Tibial nerve (tissue), 4 donors: ENCODE measurements around the gene TRDMT1. TPM values are rescaled to one million over a fixed set of nuclear protein-coding genes. Genes with fewer than 3 reads are reported as not detected.
A peak's percentile ranks its signal among the peaks of the same experiment; 100 is the strongest.

Source experiments
- DNase-seq, 2 donors: peaks; one replicate each; pipeline ENCODE4 v3.0.0-alpha.2; 2019; ENCODE audit warnings: low spot score in 2 of 2
- H3K27ac ChIP-seq, 4 donors: fragments of 200-600 bp; sonication (generic) in 3 of 4; one replicate each; pipeline ENCODE4 v1.5.1; 2017 to 2019; ENCODE audit warnings: mild to moderate bottlenecking in 1 of 4
- H3K27me3 ChIP-seq, 2 donors: fragments of 200-600 bp; sonication (generic) in 1 of 2; one replicate each; pipeline versions ENCODE4 v1.5.1 to v1.6.0; 2017 to 2019
- H3K36me3 ChIP-seq, 3 donors: fragments of 200-600 bp; sonication (generic); one replicate each; pipeline ENCODE4 v1.5.1; 2018 to 2019
- H3K4me1 ChIP-seq, 4 donors: fragments of 200-600 bp; sonication (generic) in 3 of 4; one replicate each; pipeline ENCODE4 v1.5.1; 2017 to 2019
- H3K4me3 ChIP-seq, 4 donors: fragments of 200-600 bp; sonication (generic) in 3 of 4; one replicate each; pipeline ENCODE4 v1.5.1; 2017 to 2019; ENCODE audit warnings: mild to moderate bottlenecking in 1 of 4, moderate library complexity in 1 of 4
- H3K9me3 ChIP-seq, 4 donors: fragments of 200-600 bp; sonication (generic) in 3 of 4; one replicate each; pipeline ENCODE4 v1.5.1; 2017 to 2019
- CTCF ChIP-seq, 5 experiments: fragments of 200-600 bp in 3 of 5; fragments of 450-650 bp in 2 of 5; sonication (generic) in 3 of 5; IDR thresholded peaks; one replicate each; pipeline ENCODE4 v1.5.1; 2016 to 2019; ENCODE audit warnings: antibody characterized with exemption in 5 of 5, mild to moderate bottlenecking in 3 of 5, moderate library complexity in 2 of 5
- EP300 ChIP-seq, 2 donors: sonication (generic); formaldehyde crosslinking; IDR thresholded peaks; one replicate each; pipeline ENCODE4 v1.6.1; 2017; ENCODE audit warnings: antibody characterized with exemption in 2 of 2, mild to moderate bottlenecking in 1 of 2
- POLR2A ChIP-seq, 2 donors: fragments of 450-650 bp; IDR thresholded peaks; one replicate each; pipeline ENCODE4 v1.6.1; 2017; ENCODE audit warnings: antibody characterized with exemption in 2 of 2, mild to moderate bottlenecking in 2 of 2, moderate library complexity in 2 of 2
- WGBS, 2 donors: methylation state at CpG; one replicate each; pipeline ENCODE4 v1.1.5; 2018; 5-methylcytosine and 5-hydroxymethylcytosine counted together
- total RNA-seq, 4 donors: library from RNA; depleted of rRNA; stranded (reverse); fragments of >200 nt; gene quantifications; one replicate each; pipeline ENCODE4 v1.1.0, GENCODE V29; 2016

Gene TRDMT1
- total RNA-seq, 4 donors from 2014 or later, result 12.9 to 17.5 (median 16.0) TPM

DNA sequence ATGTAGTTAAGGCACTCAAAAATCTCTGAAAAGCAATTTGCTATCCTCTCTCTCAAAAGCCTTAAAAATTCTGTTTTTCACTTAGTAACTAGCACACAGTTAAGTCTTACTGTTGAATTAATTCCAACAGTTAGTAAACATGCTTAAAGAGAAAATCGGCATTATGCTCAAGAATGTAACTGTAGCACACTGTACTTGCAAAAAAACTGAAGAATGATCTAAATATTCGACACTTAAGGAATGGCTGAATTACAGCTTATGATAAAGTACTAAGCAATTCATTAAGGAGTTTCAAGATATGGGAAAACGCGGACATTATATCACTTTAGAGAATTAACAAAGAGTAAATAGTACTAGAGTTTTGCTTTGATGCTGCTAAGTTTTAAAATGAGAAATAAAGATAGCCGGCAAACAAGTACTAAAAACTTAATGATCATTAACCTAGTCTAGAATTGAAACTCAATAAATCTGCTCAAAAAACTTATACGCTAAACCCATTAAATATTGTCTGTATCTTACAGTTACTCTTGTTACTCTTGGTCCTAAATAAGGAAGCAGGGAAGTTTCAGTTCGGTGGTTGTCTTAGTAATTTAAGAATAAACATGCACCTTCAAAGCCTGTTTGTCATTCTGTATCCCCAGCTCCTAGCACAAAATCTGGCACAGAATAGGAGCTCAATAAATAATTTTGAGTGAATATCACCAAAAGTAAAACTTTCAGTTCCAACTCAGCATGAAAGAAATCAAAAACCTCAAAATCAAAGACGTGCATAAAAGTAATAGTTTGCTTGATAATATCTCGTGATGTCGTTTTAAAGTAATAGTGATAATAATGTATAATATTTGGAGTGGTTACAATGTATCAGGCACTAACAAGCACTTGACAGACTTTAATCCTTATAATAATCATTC is 1.2 kb downstream of the TRDMT1 start:
- H3K36me3 ChIP-seq, result no peaks in the 10 kb centered on the region
- no peaks in the 10 kb centered on the region for H3K27me3 ChIP-seq
- H3K4me1 ChIP-seq, result peaks cover 0 to 27% (median 6%) of the 10 kb centered on the region in 4 donors
- TF ChIP-seq CTCF (IDR thresholded peaks at IDR 0.05) (no peak), POLR2A (IDR thresholded peaks at IDR 0.05) (no peak), EP300 (IDR thresholded peaks at IDR 0.05) (no peak)
- peak overlapping the region; percentile 54 to 71 (median 62) for H3K4me3 ChIP-seq
- no peaks in the 10 kb centered on the region for H3K9me3 ChIP-seq
- WGBS, 2 donors, result 1 to 3% methylated on average over 10 of the region's 10 CpGs
- H3K27ac ChIP-seq, result peak overlapping the region; percentile 88 to 97 (median 97)
- no peak for DNase-seq

DNA sequence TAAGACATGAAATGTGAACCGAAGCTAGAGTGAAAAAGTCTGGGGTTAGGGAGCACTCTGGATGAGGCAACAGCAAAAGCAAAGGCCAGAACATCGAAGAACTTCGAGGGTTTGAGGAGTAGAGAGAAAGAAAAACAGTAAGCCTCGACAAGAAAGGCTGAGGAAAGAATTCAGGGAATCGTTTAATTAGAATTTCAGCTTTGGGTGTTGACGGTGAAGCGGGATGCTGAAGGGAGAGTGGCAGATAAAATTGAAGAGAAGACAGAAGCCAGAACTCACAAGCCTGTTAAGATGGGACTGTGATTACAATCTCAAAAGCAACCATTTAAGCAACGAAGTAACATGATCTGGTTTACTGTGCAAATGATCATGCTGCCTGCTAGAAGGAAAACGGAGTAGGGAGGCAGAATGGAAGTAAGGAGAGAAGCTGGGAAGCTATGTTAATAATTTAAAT is 2.1 kb downstream of the TRDMT1 start:
- H3K4me3 ChIP-seq, result peak overlapping the region; percentile 12 to 71 (median 62)

GRCh38 chr10:17196573-17196972 is 4.9 kb downstream of the TRDMT1 start:
- no peak overlapping the region for H3K4me3 ChIP-seq
- H3K36me3 ChIP-seq, result no peaks in the 10 kb centered on the region
- TF ChIP-seq EP300 (IDR thresholded peaks at IDR 0.05), result no peak
- TF ChIP-seq POLR2A (IDR thresholded peaks at IDR 0.05), result no peak
- no peak for TF ChIP-seq CTCF (IDR thresholded peaks at IDR 0.05)
- no peaks in the 10 kb centered on the region for H3K9me3 ChIP-seq
- H3K27ac ChIP-seq, result peak overlapping the region in 3 of 4 donors; percentile 11 to 97 (median 97)
- no peaks in the 10 kb centered on the region for H3K27me3 ChIP-seq
- peaks cover 0 to 20% (median 3%) of the 10 kb centered on the region in 4 donors for H3K4me1 ChIP-seq
- WGBS, 2 donors, result 49 to 61% methylated on average over 3 of the region's 3 CpGs
- DNase-seq, result no peak

More for the DNA sequence above, 2.1 kb downstream of the TRDMT1 start:
- Histone ChIP-seq H3K27me3 (no peaks in the 10 kb centered on the region), H3K9me3 (no peaks in the 10 kb centered on the region), H3K4me1 (peaks cover 0 to 27% (median 6%) of the 10 kb centered on the region in 4 donors), H3K36me3 (no peaks in the 10 kb centered on the region), H3K27ac (peak overlapping the region; percentile 88 to 97 (median 97))
- no peak for DNase-seq
- 9 to 11% methylated on average over 9 of the region's 9 CpGs for WGBS, 2 donors
- TF ChIP-seq CTCF (IDR thresholded peaks at IDR 0.05) (no peak), POLR2A (IDR thresholded peaks at IDR 0.05) (peak in 1 of 2 donors; percentile 20), EP300 (IDR thresholded peaks at IDR 0.05) (peak in 1 of 2 donors; percentile 78)

DNA sequence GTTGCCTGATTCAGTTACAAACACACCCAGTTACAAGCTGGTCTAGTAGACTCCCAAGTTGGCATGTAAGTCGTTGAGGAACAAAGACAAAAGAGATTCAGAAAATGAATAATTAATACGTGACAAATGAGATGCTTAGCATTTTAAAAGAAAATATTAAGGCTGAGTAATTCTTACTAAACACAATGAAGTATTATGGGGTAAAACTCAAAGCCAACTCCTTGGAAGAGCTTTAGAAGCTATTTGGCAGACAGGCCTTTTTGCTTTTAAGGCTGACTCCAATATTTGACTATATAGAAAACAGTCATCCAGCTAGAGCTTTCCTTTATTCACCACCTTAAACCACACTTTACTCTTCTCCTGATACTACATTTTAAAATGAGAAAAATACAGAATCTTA is 5.4 kb downstream of the TRDMT1 start:
- peaks cover 0 to 19% (median 3%) of the 10 kb centered on the region in 4 donors for H3K4me1 ChIP-seq
- TF ChIP-seq CTCF (IDR thresholded peaks at IDR 0.05) (no peak), POLR2A (IDR thresholded peaks at IDR 0.05) (no peak), EP300 (IDR thresholded peaks at IDR 0.05) (no peak)
- no peaks in the 10 kb centered on the region for H3K9me3 ChIP-seq
- no peaks in the 10 kb centered on the region for H3K27me3 ChIP-seq
- no peak for DNase-seq
- H3K4me3 ChIP-seq, result no peak overlapping the region
- peak overlapping the region in 3 of 4 donors; percentile 11 to 97 (median 97) for H3K27ac ChIP-seq
- no peaks in the 10 kb centered on the region for H3K36me3 ChIP-seq
- WGBS, 2 donors, result 16 to 22% methylated on average over 2 of the region's 2 CpGs

DNA sequence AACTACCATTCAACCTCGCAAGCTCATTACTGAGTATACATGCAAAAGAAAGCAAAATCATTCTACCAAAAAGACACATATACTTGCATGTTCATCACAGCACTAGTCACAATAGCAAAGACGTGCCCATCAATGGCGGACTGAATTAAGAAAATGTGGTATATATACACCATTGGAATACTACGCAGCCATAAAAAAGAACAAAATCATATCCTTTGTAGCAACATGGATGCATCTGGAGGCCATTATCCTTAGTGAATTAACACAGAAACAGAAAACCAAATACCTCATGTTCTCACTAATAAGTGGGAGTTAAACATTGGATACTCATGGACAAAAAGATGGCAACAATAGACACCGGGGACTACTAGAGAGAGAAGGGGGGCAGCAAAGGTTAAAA is 6.4 kb downstream of the TRDMT1 start:
- Histone ChIP-seq H3K27me3 (no peaks in the 10 kb centered on the region), H3K27ac (peak overlapping the region in 3 of 4 donors; percentile 11 to 97 (median 97)), H3K4me3 (no peak overlapping the region), H3K36me3 (no peaks in the 10 kb centered on the region), H3K4me1 (peaks cover 0 to 19% (median 3%) of the 10 kb centered on the region in 4 donors), H3K9me3 (no peaks in the 10 kb centered on the region)
- no peak for DNase-seq
- WGBS, 2 donors, result 78 to 82% methylated on average over 4 to 5 of the region's 5 CpGs
- TF ChIP-seq CTCF (IDR thresholded peaks at IDR 0.05), result no peak
- TF ChIP-seq POLR2A (IDR thresholded peaks at IDR 0.05), result no peak
- no peak for TF ChIP-seq EP300 (IDR thresholded peaks at IDR 0.05)
